GM19099 (cell line): ENCODE results near the gene ZNF562.

Experiments
- POLR2A ChIP-seq: IDR thresholded peaks from 3 replicates; pipeline ENCODE4 v1.6.1; 2011; ENCODE audit warnings: low read depth; ENCODE audit not compliant: insufficient read length; ENCODE audit errors: extremely low read depth

The ZNF562 gene

DNA sequence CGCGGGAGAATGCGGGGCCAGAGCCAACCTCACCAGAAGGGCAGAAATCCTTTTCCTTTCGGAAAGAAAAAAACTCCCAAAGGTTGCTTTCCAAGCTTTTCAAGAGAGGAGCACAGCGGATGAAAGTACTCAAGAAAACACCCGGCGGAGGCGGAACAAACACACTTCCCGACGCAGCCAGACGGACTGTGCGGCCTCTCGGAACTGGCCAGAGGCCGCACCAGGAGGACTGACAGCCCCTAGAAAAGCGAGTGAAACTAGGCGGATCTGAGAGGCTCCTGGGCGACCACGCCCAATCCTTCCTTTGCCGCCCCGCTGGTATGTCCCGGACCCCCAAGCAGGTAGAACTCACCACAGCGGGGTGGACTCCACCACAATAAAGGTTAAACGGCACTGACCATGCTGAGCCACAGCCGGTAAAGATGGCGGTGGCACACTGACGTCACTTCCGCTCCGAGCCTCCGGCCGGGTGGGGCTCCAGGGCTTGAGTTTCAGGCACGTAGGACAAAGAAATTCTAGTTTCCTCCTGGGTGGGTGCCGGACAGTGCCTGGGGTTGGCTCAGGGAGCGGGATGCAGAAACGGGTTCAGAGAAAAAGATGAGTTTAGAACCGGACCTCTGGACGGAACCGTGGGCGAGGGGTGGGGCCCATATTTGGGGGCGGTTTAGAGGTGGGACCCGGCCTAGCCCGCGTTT, at the start of gene ZNF562:
Gene ZNF562, minus strand, starts transcription at position 438 of the 695 bp plus-strand sequence. CDS start 14,356 bp downstream, outside the sequence.
- TF ChIP-seq POLR2A: peak; percentile 67

DNA sequence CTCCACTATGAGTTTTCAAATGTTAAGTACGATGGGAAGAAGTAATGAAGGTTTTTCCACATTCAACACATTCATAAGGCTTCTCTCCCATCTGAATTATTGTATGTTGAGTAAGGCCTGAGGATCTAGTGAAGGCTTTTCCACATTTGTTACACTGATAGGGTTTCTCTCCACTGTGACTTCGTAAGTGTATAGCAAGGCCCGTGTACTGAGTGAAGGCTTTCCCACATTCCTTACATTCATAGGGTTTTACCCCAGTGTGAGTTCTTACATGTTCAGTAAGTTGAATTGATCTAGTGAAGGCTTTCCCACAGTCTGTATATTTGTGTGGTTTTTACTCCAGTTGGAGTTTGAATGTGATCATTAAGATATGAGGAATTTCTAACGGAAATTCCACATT, 49.3 kb upstream of the ZNF562 start:
- TF ChIP-seq POLR2A: no peak

DNA sequence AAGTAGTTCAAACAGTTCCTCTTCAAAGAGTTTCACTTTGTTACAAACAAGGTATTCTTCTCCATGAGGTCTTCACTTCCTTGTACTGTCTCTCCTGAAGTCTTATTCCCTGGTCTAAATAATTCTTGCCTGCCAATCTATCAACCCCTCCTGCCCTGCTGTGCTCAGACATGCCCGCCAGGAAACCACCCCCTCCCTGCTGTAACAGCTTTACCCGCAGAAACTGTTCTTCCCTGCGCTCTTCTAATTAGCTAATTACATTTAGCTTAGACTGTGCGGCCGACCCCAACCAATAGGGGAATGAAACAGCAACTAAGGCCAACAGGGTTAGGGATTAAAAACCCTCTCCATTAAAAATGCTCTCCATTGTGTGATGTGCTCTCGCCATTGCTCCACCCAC, 47.0 kb upstream of the ZNF562 start:
- TF ChIP-seq POLR2A: no peak

DNA sequence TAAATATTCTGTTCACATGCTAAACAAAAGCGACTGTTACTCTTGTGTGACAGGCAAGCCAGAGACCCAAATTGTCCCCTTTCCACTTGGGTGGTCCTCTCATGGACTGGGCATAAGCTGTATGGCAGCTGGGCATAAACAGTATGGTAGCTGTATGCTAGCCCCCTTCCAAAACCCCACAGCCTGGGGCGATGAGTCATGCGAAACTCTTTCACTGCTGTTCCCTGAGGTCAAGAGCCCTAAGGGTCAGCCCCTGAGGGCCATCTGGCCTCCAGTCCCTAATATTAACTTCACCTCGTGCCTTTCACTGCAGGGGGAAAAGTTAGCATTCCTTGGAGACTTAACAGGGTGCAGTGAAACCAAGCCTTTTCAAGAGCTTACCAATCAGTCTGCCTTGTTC, 45.6 kb upstream of the ZNF562 start:
- TF ChIP-seq POLR2A: no peak

DNA sequence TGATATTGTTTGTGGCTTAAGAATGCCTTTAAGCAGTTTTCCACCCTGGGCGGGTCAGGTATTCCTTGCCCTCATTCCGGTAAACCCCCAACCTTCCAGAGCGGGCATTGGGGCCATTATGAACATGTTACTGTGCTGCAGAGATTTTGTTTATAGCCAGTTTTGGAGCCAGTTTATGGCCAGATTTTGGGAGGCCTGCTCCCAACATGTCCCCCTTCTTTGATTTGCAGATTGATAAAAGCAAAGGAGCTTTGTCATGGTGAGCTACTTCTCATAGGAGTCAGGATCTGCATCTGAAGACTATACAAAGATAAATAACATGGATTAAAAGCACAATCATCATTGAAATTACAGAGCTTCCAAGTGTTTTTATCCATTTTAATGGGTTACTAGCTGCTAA, 36.9 kb upstream of the ZNF562 start:
- no peak for TF ChIP-seq POLR2A

DNA sequence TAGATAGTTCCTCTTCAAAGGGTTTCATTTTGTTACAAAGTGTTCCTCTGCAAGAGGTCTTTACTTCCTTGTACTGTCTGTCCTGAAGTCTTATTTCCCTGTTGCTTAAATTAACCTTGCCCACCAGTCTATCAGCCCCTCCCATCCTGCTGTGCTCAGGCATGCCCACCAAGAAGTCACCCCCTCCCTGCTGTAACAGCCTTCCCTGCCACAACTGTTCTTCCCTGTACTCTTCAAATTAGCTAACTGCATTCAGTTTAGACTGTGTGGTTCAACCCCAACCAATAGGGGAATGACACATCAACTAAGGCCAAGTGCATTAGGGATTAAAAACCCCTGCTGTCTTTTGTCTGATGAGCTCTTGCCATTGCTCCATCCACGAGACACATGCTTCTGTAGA, 34.4 kb upstream of the ZNF562 start:
- TF ChIP-seq POLR2A: no peak

DNA sequence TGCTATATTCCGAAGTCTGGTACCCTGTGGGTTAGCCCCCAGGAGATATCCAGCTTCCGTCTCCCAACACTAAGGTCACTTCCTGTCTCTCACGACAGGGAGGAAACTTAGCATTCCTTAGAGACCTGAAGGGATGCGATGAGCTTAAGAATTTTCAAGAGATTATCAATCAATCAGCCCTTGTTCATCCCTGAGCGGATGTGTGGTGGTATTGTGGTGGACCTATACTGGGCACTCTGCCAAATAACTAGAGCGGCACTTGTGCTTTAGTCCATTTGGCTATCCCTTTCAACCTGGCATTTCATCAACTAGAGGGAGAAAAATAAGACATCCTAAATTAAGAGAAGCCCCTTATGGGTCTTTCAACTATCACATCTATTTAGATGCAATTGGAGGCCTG, 30.9 kb upstream of the ZNF562 start:
- TF ChIP-seq POLR2A: no peak

DNA sequence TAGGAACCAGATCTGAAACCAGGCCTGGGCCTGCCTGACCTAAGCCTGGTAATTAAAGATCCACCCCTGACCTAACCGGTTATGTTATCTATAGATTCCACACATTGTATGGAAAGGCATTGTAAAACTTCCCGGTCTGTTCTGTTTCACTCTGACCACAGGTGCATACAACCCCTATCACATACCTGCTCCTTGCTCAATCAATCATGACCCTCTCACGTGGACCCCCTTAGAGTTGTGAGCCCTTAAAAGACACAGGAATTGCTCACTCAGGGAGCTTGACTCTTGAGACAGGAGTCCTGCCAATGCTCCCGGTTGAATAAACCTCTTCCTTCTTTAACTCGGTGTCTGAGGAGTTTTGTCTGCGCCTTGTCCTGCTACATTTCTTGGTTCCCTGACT, 27.3 kb upstream of the ZNF562 start:
- TF ChIP-seq POLR2A: no peak

DNA sequence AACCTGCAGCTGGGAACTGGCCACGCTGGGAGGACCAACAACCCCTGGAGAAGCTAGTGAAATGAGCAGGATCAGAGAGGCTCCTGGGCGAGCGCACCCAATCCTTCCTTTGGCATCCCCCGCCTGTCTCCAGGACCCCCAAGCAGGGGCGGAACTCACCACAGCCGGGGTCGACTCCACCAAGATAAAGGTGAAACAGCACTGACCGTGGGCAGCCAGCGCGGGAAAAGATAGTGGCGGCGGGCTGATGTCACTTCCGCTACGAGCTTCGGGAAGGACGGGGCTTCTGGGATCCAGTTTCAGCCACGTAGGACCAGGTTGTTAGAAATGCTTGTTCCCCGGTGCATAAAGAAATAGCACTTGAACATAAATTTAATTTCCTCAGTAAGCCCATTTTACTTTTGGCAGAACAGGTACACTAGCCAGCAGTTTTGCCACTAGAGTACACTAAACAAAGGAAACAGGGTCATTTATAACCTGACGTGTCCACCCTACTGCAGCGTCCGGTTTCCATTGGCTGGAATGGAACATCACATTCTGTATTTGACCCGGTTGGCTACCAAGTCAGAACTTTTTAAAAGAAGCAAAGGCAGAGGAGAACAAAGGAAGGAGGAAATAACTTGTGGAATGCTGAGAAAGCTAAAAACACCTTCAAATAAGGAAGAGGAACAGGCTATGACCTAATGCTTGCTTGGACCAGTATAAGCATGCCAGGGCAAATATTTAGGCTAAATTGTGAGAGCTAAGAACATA, 25.5 kb upstream of the ZNF562 start:
- TF ChIP-seq POLR2A: no peak

DNA sequence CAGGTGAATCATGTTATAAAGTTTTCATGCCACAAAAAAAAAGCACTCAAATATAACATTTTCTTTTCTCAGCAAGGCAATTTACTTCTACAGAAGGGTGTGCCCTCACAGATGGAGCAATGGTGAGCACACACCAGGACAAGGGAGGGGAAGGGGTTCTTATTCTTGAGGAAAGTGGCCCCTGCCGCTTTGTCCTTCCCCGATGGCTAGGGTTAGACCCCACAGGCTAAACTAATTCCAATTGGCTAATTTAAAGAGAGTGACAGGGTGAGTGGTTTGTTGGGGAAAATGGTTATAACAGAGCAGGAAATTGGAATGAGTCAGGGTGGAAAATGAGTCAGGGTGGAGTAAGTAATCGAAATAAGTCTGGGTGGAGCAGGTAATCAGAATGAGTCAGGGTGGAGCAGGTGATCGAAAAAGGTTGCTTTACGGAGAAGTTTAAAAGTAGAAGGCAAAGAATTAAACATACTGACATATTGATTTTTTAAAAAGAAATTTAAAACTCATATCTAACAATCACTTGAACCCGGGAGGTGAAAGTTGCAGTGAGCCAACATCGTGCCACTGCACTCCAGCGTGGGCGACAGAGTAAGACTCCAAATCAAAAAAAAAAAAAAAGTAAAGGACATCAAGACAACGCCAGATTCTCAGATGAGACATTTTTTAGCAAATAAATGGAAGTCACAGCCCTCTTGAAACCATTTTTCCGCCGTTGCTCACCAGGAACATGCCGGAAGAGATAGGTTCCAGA, 813 bp downstream of the ZNF562 start:
- TF ChIP-seq POLR2A: no peak

DNA sequence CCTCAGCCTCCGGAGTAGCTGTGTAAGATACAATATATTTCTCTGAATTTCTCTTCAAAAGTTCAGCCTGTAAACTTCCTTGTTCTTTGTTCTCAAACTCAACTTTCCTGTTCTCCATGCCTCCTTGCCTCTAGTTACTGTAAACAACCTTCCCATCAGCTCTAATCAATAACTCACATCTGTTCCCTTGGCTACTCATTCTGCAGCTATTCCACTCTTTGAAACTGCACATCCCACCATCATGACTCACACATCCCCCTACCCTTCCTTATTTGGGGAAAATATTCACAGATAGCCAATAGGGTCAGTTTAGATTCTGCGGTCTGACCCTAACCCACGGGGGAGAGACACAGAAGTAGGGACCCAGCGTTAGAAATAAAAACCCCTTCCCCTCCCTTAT, 2.0 kb downstream of the ZNF562 start:
- TF ChIP-seq POLR2A: no peak

DNA sequence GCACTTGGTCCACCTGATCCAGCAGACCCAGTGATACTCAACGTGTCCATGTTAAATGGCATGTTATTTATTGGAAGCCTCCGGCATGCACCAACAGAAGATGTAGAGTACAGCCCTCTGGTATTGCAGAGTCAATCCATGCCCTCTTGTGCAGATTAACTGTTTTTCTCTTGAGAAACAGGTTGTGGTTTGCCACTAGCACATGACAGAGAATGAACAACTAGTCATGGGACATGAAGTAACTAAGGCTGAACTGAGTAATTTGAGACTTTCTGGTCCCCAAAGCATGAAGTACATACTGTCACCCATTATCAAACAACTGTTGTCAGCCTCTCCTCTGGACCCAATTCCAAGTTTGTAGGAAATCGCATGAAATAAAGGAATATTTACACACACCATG, 3.2 kb downstream of the ZNF562 start:
- no peak for TF ChIP-seq POLR2A

DNA sequence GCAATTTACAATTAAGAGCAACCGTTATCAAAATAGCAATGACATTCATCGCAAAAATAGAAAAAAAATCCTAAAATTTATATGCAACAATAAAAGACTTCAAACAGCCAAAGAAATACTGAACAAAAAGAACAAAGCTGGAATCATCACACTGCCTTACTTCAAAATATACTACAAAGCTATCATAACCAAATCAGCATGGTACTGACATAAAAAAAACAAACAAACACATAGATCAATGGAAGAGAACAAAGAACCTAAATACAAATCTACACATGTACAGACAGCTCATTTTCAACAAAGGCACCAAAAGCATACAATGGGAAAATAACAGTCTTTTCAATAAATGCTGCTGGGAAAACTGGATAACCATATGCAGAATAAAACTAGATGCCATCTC, 6.4 kb downstream of the ZNF562 start:
- no peak for TF ChIP-seq POLR2A

DNA sequence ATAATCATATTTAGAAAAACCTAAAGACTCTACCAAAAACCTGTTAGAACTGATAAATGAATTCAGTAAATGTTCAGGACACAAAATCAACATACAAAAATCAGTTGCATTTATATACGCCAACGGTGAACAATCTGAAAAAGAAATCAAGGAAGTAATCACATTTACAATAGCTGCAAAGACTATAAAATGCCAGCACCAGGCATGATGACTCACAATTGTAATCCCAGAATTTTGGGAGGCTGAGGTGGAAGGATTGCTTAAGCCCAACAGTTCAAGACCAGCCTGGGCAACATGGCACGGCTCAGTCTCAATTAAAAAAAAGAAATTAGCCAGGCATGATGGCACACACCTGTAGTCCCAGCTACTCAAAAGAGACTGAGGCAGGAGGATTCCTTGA, 7.0 kb downstream of the ZNF562 start:
- no peak for TF ChIP-seq POLR2A

DNA sequence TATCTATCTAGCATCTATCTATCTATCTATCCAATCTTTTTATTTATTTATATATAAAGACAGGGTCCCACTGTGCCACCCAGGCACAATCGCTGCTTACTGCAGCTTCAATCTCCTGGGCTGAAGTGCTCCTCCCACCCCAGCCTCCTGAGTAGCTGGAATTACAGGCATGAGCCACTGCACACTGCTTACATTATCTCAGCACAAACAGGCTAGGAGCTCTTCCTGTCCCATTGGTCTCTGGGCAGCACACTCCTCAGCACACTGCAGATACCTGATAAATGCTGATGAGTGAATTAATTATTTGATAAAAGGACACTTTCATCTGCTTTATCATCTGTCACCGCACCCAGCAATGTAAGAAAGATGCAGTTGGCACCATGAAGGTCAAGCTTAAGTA, 16.1 kb downstream of the ZNF562 start:
- no peak for TF ChIP-seq POLR2A

DNA sequence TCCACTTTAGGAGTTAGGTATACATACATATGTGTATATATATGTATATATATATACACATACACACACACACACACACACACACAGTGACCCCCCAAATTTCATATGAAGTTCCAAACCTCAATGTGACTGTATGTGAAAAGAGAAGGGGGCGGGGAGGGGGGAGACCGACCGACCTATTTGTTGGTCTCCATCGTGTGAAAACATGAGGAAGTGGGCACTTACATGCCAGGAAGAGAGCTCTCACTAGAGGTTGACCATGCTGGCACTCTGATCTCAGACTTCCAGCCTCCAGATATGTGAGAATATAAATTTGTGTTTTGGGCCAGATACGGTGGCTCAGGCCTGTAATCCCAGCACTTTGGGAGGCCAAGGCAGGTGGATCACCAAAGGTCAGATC, 24.6 kb downstream of the ZNF562 start:
- no peak for TF ChIP-seq POLR2A
